Activated B cell treated with CpG ODN at 0.5 μM for 24 hours (primary cell): Measurements from ENCODE around the gene AVEN. TPM values are rescaled to one million over a fixed set of nuclear protein-coding genes. Genes with fewer than 3 reads are reported as not detected.

ENCODE experiments used
- ATAC-seq: fragments of 200-7000 bp; cut with Tn5 transposase; one replicate; pipeline ENCODE4 v1.10.0; 2021; ENCODE audit warnings: low read depth, mild to moderate bottlenecking, moderate library complexity
- CTCF ChIA-PET: fragments of 350-600 bp; sonication (Branson Sonifier 250); formaldehyde crosslinking; loops from one replicate; lab custom pipeline; 2021; ENCODE audit warnings: antibody characterized with exemption; lab: Charles Lee
- POLR2A ChIA-PET: fragments of 350-600 bp; sonication (Branson Sonifier 250); formaldehyde crosslinking; loops from one replicate; lab custom pipeline; 2021; ENCODE audit warnings: antibody characterized with exemption; lab: Charles Lee
- DNase-seq: peaks from one replicate; pipeline ENCODE4 v3.0.0; 2022
- H3K27ac Mint-ChIP-seq: one replicate; pipeline ENCODE4 v1.8.0; 2020; ENCODE audit warnings: mixed read lengths
- H3K27me3 Mint-ChIP-seq: one replicate; pipeline ENCODE4 v1.8.0; 2021; ENCODE audit warnings: mixed read lengths
- H3K36me3 Mint-ChIP-seq: one replicate; pipeline ENCODE4 v1.8.0; 2021; ENCODE audit warnings: low read depth, mixed read lengths
- H3K4me1 Mint-ChIP-seq: one replicate; pipeline ENCODE4 v1.8.0; 2021; ENCODE audit warnings: mixed read lengths
- H3K4me3 Mint-ChIP-seq: one replicate; pipeline ENCODE4 v1.8.0; 2020; ENCODE audit warnings: mild to moderate bottlenecking, mixed read lengths
- H3K9me3 Mint-ChIP-seq: one replicate; pipeline ENCODE4 v1.8.0; 2020; ENCODE audit warnings: mixed read lengths
- intact Hi-C: fragments of 100-400 bp; cut with micrococcal nuclease; formaldehyde crosslinking; loops from one replicate; pipeline ENCODE4 v1.15.1; 2024
- total RNA-seq: library from RNA; stranded (reverse); gene quantifications from 2 replicates; pipeline ENCODE4 v1.2.3, GENCODE V29; 2022
- TF ChIP-seq, protein P1 (sequence below): fragments of 200-600 bp; IDR thresholded peaks from one replicate; pipeline ENCODE4 v1.8.0; 2022; ENCODE audit warnings: antibody characterized with exemption, mild to moderate bottlenecking

Gene AVEN
- total RNA-seq, 1 donor from 2014 or later, result 14.1 TPM

- ChIA-PET POLR2A (no interaction called here), CTCF (no interaction called here)
- DNase-seq, result no peak
- ATAC-seq, result no peak
- no peaks in the 10 kb centered on the region for H3K36me3 Mint-ChIP-seq
- no peak overlapping the region for H3K4me3 Mint-ChIP-seq
- no peaks in the 10 kb centered on the region for H3K27me3 Mint-ChIP-seq
- no peak overlapping the region for H3K27ac Mint-ChIP-seq
- TF ChIP-seq, protein P1, sequence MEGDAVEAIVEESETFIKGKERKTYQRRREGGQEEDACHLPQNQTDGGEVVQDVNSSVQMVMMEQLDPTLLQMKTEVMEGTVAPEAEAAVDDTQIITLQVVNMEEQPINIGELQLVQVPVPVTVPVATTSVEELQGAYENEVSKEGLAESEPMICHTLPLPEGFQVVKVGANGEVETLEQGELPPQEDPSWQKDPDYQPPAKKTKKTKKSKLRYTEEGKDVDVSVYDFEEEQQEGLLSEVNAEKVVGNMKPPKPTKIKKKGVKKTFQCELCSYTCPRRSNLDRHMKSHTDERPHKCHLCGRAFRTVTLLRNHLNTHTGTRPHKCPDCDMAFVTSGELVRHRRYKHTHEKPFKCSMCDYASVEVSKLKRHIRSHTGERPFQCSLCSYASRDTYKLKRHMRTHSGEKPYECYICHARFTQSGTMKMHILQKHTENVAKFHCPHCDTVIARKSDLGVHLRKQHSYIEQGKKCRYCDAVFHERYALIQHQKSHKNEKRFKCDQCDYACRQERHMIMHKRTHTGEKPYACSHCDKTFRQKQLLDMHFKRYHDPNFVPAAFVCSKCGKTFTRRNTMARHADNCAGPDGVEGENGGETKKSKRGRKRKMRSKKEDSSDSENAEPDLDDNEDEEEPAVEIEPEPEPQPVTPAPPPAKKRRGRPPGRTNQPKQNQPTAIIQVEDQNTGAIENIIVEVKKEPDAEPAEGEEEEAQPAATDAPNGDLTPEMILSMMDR, result no peak
- H3K9me3 Mint-ChIP-seq, result no peaks in the 10 kb centered on the region
- intact Hi-C loops, result no loop called here
- H3K4me1 Mint-ChIP-seq, result no peaks in the 10 kb centered on the region
Observed at GRCh38 chr15:33926260-33926659, 112.7 kb downstream of the AVEN start.

DNA sequence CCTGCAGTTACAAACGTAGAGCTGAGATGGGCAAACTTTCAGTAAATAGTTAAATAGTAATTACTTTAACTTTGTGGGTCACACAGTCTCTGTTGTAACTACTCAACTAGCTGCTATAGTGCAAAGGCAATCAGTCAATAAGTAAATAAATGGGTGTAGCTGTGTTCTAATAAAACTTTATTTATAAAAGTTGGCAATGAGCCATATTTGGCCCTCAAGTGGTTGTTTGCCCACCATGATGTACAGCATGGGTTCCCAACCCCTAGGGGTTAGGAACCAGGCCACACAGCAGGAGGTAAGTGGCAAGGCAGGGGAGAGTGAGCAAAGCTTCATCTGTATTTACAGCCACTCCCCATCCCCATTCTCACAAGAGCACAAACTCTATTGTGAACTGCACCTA lies 115.6 kb downstream of the AVEN start:
- H3K36me3 Mint-ChIP-seq, result no peaks in the 10 kb centered on the region
- intact Hi-C loops, result no loop called here
- POLR2A ChIA-PET, result no interaction called here
- DNase-seq (no peak), ATAC-seq (no peak)
- H3K4me3 Mint-ChIP-seq, result no peak overlapping the region
- TF ChIP-seq, protein P1, result no peak
- H3K27ac Mint-ChIP-seq, result no peak overlapping the region
- H3K9me3 Mint-ChIP-seq, result no peaks in the 10 kb centered on the region
- CTCF ChIA-PET, result no interaction called here
- no peaks in the 10 kb centered on the region for H3K4me1 Mint-ChIP-seq
- no peaks in the 10 kb centered on the region for H3K27me3 Mint-ChIP-seq

GRCh38 chr15:33915571-33916407 lies 123.2 kb downstream of the AVEN start:
- H3K27me3 Mint-ChIP-seq, result no peaks in the 10 kb centered on the region
- CTCF ChIA-PET, result no interaction called here
- no peak overlapping the region for H3K4me3 Mint-ChIP-seq
- H3K4me1 Mint-ChIP-seq, result peaks cover 13% of the 10 kb centered on the region
- H3K27ac Mint-ChIP-seq, result no peak overlapping the region
- no peaks in the 10 kb centered on the region for H3K36me3 Mint-ChIP-seq
- H3K9me3 Mint-ChIP-seq, result peaks cover 3% of the 10 kb centered on the region
- POLR2A ChIA-PET, result no interaction called here
- TF ChIP-seq, protein P1, result no peak
- DNase-seq (no peak), ATAC-seq (no peak)
- intact Hi-C loops, result no loop called here

DNA sequence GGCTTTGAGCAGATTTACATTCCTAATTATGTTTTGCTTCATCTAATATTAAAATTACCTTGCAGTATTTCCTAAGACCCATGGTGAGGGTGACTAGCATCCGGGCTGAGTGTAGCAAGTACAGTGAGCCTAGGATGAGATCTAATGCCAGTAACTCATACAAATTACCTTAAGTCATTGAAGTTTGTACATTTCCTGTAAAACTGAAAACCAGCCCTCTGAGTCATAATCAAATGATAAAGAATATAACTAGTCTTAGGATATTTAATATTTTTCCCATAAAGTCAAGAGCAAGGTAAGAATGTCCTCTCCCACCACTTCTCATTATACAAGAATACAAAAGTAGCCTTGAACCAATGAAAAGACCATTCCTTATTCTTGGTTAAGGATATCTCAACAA lies 125.5 kb downstream of the AVEN start:
- Mint-ChIP-seq H3K27ac (no peak overlapping the region), H3K4me1 (peaks cover 15% of the 10 kb centered on the region), H3K27me3 (no peaks in the 10 kb centered on the region), H3K4me3 (no peak overlapping the region), H3K36me3 (no peaks in the 10 kb centered on the region), H3K9me3 (peaks cover 3% of the 10 kb centered on the region)
- POLR2A ChIA-PET, result no interaction called here
- no peak for ATAC-seq
- DNase-seq, result no peak
- intact Hi-C loops, result no loop called here
- TF ChIP-seq, protein P1, result no peak
- CTCF ChIA-PET, result no interaction called here

- no peaks in the 10 kb centered on the region for H3K36me3 Mint-ChIP-seq
- H3K9me3 Mint-ChIP-seq, result peaks cover 3% of the 10 kb centered on the region
- intact Hi-C loops, result no loop called here
- H3K27ac Mint-ChIP-seq, result no peak overlapping the region
- ChIA-PET POLR2A (no interaction called here), CTCF (no interaction called here)
- TF ChIP-seq, protein P1, result no peak
- no peak for DNase-seq
- H3K4me3 Mint-ChIP-seq, result no peak overlapping the region
- H3K27me3 Mint-ChIP-seq, result no peaks in the 10 kb centered on the region
- peaks cover 15% of the 10 kb centered on the region for H3K4me1 Mint-ChIP-seq
- no peak for ATAC-seq
Observed at GRCh38 chr15:33912326-33912725, 126.7 kb downstream of the AVEN start.
